Retinal pigment epithelial cell (primary cell): ENCODE data around the gene RPLP1.

Source experiments
- DNase-seq: peaks from one replicate; pipeline ENCODE4 v3.0.0-alpha.2; 2010; ENCODE audit warnings: low read depth
- H3K4me3 ChIP-seq: 2 replicates; pipeline ENCODE4 v1.5.1; 2011; ENCODE audit warnings: mild to moderate bottlenecking, low read length, control low read depth, moderate library complexity
- TF ChIP-seq, protein P1 (sequence below): conservative IDR thresholded peaks from 2 replicates; pipeline ENCODE4 v1.5.1; 2011; ENCODE audit warnings: low read depth, low read length, control low read depth, inconsistent platforms

The RPLP1 gene

GRCh38 chr15:69482686-69483256 is 30.2 kb downstream of the RPLP1 start:
- H3K4me3 ChIP-seq, result no peak overlapping the region
- TF ChIP-seq, protein P1, sequence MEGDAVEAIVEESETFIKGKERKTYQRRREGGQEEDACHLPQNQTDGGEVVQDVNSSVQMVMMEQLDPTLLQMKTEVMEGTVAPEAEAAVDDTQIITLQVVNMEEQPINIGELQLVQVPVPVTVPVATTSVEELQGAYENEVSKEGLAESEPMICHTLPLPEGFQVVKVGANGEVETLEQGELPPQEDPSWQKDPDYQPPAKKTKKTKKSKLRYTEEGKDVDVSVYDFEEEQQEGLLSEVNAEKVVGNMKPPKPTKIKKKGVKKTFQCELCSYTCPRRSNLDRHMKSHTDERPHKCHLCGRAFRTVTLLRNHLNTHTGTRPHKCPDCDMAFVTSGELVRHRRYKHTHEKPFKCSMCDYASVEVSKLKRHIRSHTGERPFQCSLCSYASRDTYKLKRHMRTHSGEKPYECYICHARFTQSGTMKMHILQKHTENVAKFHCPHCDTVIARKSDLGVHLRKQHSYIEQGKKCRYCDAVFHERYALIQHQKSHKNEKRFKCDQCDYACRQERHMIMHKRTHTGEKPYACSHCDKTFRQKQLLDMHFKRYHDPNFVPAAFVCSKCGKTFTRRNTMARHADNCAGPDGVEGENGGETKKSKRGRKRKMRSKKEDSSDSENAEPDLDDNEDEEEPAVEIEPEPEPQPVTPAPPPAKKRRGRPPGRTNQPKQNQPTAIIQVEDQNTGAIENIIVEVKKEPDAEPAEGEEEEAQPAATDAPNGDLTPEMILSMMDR, result no peak
- no peak for DNase-seq

DNA sequence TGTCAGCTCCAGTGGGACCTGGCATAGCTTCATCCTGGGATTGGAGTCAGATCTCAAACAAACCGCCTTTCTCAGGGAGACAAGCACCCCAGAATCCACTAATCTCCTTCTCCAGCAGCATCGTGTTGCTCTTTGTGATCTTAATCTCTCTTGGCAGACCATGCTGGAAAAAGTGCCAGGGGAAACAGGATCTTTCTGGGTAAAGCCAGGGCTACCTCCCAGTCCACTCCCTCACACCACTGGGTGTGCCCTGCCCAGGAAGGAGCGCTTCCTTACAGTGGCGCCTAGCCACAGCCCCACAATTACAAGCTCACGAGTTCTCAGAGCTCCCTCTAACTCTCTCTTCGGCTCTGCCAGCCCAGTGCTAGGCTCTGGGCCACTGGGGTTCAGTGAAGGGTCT is 32.2 kb downstream of the RPLP1 start:
- no peak overlapping the region for H3K4me3 ChIP-seq
- TF ChIP-seq, protein P1, result no peak
- DNase-seq, result peak; percentile 51

- no peak overlapping the region for H3K4me3 ChIP-seq
- TF ChIP-seq, protein P1, result no peak
- no peak for DNase-seq
These were observed 34.0 kb downstream of the RPLP1 start for GRCh38 chr15:69486481-69487110.

GRCh38 chr15:69489073-69489571 is 36.5 kb downstream of the RPLP1 start:
- TF ChIP-seq, protein P1, result no peak
- H3K4me3 ChIP-seq, result no peak overlapping the region
- no peak for DNase-seq

- H3K4me3 ChIP-seq, result no peak overlapping the region
- no peak for DNase-seq
- TF ChIP-seq, protein P1, result no peak
These were observed 37.9 kb downstream of the RPLP1 start for GRCh38 chr15:69490356-69491037.

GRCh38 chr15:69491038-69491505 is 38.5 kb downstream of the RPLP1 start:
- no peak overlapping the region for H3K4me3 ChIP-seq

More at GRCh38 chr15:69491038-69491505, 38.5 kb downstream of the RPLP1 start:
- TF ChIP-seq, protein P1, result no peak
- DNase-seq, result no peak
